Measurements from ENCODE around the gene TRA2B. TPM values are rescaled to one million over a fixed set of nuclear protein-coding genes. Genes with fewer than 3 reads are reported as not detected.
A peak's percentile ranks its signal among the peaks of the same experiment; 100 is the strongest.

TRA2B gene
- total RNA-seq, 1 experiment from 2014 or later: 172 TPM

DNA sequence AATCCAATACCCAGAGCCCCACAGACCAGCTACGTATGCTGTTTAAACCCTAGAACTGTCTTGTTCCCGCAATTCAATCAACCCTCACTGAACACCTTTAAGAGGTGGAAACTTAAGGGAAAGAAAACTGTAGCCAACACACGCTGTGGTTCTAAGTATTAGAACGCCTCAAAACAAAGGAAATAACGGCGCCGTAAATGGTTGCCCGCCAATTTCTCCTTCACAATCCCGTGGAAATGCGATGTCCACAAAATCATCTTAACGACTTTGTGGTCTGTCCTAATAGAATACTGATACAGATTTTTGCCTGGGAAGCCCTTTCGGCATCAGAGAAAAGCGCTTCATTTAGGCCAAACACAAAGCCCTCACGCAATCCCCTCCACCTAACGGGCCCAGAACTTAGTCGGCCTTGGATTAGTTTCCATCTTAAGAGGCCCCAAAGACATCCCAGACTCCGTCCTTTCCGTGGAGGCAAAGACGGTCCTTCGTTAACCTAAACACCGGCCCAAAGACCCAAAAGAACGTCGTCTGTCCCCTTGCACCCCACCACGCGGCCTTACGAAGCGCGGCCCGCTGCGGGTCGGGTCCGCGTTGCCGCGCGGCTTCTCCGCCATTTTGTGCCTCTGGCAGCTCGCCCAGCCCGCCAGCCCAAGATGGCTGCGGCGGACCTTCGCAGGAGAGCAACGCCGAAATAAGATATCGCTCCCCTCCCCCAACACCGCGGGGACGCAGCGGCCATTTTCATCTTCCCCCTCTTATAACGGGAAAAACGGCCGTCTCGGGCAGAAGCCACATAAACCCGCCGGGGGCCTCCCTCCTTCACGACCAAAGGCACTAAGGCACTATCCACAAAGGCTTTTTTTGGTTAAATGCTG is 763 bp downstream of the TRA2B start (continued):
- TF ChIP-seq, protein P1, sequence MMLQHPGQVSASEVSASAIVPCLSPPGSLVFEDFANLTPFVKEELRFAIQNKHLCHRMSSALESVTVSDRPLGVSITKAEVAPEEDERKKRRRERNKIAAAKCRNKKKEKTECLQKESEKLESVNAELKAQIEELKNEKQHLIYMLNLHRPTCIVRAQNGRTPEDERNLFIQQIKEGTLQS (IDR thresholded peaks at IDR 0.05): no peak
- TF ChIP-seq POLR2A (IDR thresholded peaks at IDR 0.05; ENCODE audit: borderline replicate concordance, extremely low read depth, insufficient read depth, insufficient read length) (no peak), EZH2 (IDR thresholded peaks at IDR 0.05) (no peak), TCF7L2 (IDR thresholded peaks at IDR 0.05; ENCODE audit: borderline replicate concordance, extremely low read depth, insufficient read depth, insufficient read length) (peak; percentile 67)

GRCh38 chr3:185936273-185936629 is 1.6 kb downstream of the TRA2B start:
- Histone ChIP-seq H3K4me3 (replicated peaks in 1 of 2; ENCODE audit: low read depth in 1 of 2, low read length in 2 of 2) (peak overlapping the region; percentile 69 to 85), H3K4me2 (ENCODE audit: low read length) (peak overlapping the region; percentile 87), H3K9me3 (ENCODE audit: control insufficient read depth in 1 of 2, insufficient read depth in 1 of 2, low read depth in 1 of 2, low read length in 2 of 2) (no peaks in the 10 kb centered on the region), H2AFZ (ENCODE audit: low read depth, low read length, poor library complexity, severe bottlenecking) (no peak overlapping the region), H3K79me2 (ENCODE audit: insufficient read depth, low read length) (peaks cover 67% of the 10 kb centered on the region), H3K36me3 (ENCODE audit: control insufficient read depth in 1 of 2, insufficient read depth in 2 of 2, low read length in 2 of 2) (peaks cover 5 to 26% of the 10 kb centered on the region in 2 experiments; a peak in 3 of 4 replicates), H3K9ac (ENCODE audit: low read length) (peak overlapping the region; percentile 100), H3K27me3 (ENCODE audit: insufficient read depth, low read length) (no peaks in the 10 kb centered on the region), H4K20me1 (ENCODE audit: insufficient read depth) (peaks cover 57% of the 10 kb centered on the region), H3K27ac (ENCODE audit: low read depth, low read length) (peak overlapping the region; percentile 99; the same call in 1 of the 2 replicates), H3K9me2 (ENCODE audit: insufficient read depth) (no peaks in the 10 kb centered on the region), H3K4me1 (ENCODE audit: control insufficient read depth in 1 of 2, insufficient read depth in 2 of 2, low read length in 2 of 2) (peaks cover 24 to 59% of the 10 kb centered on the region in 2 experiments)
- TF ChIP-seq FOSL1 (IDR thresholded peaks at IDR 0.05; ENCODE audit: low read depth) (no peak), SRF (IDR thresholded peaks at IDR 0.05; ENCODE audit: low read depth) (no peak), CEBPB (IDR thresholded peaks at IDR 0.05; ENCODE audit: low read depth) (no peak), ZNF274 (IDR thresholded peaks at IDR 0.05; ENCODE audit: low read depth, low read length) (no peak), TCF7L2 (IDR thresholded peaks at IDR 0.05; ENCODE audit: borderline replicate concordance, extremely low read depth, insufficient read depth, insufficient read length) (no peak), EZH2phosphoT487 (IDR thresholded peaks at IDR 0.05; ENCODE audit: borderline replicate concordance) (no peak), ELF1 (IDR thresholded peaks at IDR 0.05; ENCODE audit: borderline replicate concordance, low read depth) (no peak), YY1 (IDR thresholded peaks at IDR 0.05; ENCODE audit: extremely low read depth, insufficient replicate concordance, low read depth, low read length) (no peak)
- TF ChIP-seq, protein P1 (IDR thresholded peaks at IDR 0.05): no peak
- BruUV-seq (replicated peaks): no TSS peak
- ATAC-seq: no peak
- ChIA-PET RAD21 (ENCODE audit: low non-redundant PET in 1 of 2, low total read pairs in 2 of 2, uncharacterized antibody in 2 of 2, unreplicated experiment in 2 of 2) (no interaction called here), POLR2A (interaction anchor here (0.7 kb wide), 1 partner anchor 10 kb away, joined by 3 read pairs; no protein-coding TSS in a partner anchor), CTCF (no interaction called here)
- intact Hi-C loops (cut with micrococcal nuclease): loop anchor here (5.0 kb wide), 1 partner anchor 114 kb away; no protein-coding TSS in a partner anchor
- DNase-seq (ENCODE audit: low read depth, low spot score): no peak

All from HCT116 (cell line).